HG03521 (cell line): ENCODE results near the gene AQP5.
"Not testable (repeated sequence)": the region's sequence is repeated elsewhere in the genome, so short reads cannot be mapped to it uniquely, and the experiment has no call there.

ENCODE experiments used
- ATAC-seq: cut with Tn5 transposase; IDR thresholded peaks from one replicate; pipeline ENCODE4 v1.9.1; 2021; ENCODE audit warnings: mild to moderate bottlenecking, moderate library complexity; ENCODE audit not compliant: unreplicated experiment

The AQP5 gene

DNA sequence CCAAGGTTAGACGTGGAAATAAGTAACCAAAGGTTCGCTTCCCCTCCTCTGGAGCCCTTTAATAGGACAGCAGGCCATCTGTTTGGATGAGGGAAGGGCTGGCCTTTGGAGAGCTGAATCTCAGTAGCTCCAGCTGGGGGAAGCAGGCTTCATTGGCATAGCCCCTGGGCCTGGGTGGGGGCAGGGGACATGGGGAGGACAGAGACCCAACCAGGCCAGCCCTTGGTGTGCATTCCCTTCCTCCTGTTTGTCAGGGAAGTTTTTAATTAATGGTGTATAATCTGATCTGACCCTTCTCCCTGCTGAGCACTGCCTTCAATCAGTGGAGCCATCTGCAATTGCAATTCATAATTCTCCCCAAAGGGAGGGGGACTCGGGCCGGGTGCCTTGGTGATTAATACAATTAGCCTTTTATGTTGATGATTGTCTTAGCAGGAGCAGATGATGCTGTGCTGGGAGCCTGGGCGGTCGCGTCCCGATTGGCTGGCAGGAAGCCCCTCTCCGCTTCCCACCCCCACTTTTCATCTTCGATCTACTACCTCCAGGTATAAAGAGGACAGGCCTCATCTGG lies 17.4 kb downstream of the AQP5 start:
- no peak for ATAC-seq

DNA sequence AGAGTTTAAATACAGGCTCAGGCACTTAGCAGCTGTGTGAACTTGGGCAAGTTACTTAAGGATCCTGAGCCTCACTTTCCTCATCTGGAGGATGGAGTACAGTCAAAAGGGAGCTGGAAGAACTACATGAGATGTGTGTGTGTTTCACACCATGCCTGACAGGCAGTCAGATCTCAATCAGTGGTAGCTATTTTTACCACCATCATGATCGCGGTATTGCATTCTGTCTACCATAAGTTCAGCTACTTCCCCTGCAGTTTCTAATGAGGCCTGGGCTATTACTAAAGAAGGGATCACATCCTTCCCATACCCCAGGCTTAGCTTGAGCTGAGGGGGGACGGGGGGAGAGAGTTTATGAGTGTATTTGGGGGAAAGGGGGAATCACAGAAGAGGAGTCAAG lies 18.1 kb downstream of the AQP5 start:
- ATAC-seq, result no peak

DNA sequence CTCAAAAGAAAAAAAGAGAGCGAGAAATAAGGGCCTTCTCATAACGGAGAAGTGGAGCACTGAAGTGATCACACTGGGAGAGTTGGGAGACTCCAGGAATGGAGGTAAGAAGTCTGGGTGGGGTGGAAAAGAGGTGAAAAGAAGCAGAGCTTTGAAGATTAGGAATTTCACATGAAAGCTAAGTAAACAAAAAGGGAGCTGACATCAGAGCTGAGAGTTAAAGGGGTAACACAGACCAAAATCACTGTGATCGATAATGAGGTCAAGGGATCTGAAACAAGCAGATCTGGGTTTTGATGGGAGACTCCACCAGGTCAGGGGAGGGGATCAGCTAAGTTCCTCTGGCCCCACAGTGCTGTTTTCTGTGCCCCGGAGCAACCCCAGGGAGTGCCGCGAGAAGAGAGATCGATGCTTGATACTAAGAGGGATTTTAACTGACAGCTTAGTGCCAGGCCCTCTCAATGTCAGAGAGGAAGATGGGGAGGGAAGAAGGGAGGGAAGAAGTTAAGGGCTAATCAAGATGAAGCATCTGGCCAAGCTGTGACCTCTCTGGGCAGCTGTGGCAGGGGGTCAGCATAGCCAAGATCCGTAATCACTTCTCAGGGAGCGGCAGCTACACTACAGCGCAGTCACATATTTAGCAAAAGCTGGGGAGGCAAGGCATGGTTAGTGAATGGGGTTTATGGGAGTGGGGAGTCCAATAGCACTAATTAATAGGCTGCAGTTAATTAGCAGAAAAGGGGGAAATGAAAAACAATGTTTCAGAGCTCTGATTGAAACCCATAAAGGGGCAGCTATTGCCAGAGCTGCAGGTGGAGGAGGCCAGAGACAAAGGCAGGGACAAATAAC lies 19.1 kb downstream of the AQP5 start:
- ATAC-seq, result no peak

DNA sequence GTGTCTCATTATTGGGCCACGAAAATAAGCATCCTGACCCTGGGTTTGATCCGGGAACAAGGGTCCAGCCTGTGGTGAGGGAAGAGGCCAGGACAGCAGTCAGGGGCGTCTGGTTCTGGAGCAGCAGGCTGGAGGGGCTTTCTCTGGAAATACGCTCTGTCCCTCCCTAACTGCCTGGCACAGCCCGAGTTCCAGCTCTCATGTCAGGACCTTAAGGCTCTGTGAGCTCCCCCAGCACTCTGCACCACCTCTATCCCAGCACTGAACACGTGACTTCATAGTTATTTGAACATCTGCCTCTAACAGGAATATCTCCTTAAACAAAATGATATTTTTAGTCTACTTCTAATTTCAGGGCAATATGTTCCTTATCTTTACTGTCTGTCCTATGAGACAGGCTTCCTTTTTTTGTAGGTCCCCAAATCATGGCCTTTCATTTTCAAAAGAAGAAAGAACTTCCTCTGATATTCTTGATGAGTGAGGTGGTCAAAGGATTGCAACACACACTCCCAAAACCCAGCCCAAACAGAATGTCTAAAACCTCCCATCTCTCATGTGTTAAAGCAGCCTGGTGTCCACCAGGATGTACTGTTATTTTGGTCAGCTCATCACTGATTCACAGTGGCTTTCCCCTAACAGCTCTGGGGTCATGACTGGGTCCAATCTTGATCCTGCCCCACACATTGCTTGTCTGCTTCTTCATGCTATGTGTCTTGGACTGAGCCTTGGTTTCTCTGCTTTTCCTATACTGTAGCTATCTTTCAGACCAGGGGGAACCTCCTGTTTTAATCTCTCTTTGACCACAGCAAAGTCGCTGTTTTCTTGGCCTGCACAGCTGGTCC lies 20.8 kb downstream of the AQP5 start:
- ATAC-seq, result no peak

DNA sequence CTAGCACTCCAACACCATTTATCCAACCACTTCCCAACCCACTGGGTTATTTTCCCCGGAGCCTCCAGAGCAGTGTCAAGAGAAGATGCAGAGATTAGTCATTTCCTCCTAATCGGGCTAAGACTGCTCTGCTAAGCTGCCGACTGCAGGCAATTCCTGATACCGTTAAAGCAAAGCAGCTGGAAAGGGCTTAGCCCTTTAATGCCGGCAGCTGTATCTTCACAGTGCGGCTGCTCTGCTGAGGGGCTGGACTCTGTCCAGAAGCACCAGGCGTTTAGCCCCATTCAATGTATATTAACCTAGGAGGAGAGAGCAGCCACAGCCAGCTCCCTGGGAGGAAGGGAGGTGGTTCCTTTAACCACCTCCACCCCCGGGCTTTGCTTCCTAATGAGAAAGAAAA lies 22.2 kb downstream of the AQP5 start:
- ATAC-seq, result no peak

DNA sequence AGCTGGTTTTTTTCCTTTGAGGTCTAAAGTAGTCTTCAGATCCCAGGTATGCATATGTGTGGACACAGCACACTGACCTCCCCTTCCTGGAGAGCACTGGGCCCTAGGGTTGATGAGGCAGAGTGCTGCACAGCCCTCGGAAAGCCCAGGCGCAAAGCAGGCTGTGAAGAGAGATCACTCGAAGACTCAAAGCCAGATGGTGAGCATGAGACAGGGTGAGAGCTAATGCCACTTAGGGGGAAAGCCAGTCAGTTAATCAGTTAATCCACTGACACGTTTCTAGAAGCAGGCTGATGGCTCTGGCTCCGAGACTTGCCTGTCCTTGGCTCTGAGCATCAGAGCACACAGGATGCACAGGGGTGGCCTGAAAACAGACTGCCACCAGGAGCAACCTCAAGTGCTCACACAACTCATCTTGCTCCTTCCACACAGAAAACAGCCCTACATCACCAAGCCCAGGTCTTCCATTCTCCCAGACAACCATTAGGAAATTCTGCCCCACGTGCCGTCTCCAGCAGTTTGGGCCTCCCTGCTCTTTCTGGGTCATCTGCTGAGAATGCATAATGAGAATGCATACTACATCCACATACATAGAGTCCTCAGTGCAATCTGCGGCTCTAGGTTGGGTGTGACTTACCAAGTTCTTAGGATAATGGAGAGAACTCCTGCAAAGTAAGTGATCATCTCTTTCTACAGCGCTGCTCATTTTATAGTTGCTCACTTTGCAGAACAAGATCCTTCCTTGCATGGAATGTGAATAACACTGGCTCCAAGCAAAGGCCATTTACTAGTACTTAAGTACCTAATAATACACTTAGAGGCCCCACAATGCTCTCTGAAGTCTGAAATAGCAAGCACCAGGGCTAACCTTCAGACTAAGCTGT lies 23.0 kb downstream of the AQP5 start:
- ATAC-seq, result no peak

DNA sequence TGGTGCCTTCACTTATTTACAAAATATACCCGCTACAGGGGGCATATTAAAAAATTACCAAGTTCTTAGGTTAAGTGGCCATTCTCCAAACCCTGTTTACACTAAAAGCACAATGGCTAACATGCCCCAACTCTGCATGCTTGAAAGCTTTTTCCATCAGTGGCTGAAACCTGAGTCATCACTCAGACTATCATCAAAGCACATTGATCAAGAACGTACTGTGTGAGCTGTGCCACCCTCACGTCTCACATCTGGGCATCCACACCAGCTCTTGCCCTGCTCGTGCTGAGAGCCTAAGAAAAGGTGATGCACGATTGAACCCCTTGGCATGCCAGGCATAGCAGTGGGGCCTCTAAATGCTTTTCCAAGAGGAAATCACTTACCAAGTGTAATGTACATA lies 24.3 kb downstream of the AQP5 start:
- no peak for ATAC-seq

DNA sequence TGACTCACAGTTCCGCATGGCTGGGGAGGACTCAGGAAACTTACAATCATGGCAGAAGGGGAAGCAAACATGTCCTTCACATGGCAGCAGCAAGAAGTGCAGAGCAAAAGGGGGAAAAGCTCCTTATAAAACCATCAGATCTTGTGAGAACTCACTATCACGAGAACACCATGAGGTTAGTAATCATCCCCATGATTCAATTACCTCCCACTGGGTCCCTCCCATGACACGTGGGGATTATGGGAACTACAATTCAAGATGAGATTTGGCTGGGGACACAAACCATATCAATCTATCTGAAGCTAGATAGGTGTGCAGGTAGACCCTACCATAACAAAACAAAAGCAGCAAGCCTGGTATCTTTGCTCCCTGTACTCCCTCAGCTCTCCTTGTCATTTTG lies 24.8 kb downstream of the AQP5 start:
- not testable (repeated sequence) for ATAC-seq

DNA sequence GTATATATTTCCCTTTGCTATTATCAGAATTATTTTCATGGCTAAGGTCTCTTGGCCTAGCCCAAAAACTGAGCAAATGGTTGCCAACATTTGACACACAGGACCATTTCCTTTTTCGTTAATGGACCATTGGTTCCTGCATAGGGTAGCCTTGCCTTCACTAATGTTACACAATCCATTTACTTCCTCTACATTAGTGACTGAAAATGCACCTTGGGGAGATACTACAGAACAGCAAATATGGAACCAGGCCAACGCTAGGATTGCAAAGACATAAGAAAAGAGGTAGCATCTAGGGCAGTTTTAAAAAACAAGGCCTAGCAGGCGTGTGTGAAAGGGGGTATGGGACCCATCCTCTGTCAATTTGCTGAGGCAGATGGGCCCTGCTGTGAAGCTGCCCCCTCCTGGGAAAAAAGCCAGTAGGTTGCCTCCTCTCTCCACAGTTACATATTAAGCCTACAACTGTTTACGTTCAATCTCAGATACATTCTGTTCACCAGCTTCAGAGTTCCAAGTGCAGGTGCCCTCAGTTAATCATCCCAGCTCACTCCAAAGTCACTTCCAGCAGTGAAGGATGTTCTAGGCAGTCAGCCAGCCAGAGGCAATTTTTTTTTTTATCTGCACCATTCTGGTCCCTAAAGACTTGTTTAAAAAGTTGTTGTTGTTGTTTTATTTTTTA lies 26.1 kb downstream of the AQP5 start:
- ATAC-seq, result no peak

DNA sequence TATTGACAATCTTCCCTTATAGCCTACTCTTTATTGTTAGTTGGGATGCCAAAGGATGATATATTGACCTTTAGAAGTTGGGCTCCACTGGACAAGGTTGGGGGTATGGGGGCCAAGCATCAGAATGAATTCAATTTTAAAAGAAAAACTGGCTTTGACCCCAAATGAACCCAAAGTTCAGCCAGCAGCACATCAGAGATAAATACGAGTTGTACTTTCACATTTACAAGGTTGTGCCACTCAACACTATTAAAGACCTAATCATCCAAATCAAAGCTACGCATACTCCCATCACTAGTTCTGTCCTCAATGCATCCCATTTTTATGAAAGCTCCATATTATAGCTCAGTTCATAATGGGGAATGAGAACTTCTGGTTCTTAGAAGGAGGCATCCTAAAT lies 27.7 kb downstream of the AQP5 start:
- ATAC-seq, result not testable (repeated sequence)

DNA sequence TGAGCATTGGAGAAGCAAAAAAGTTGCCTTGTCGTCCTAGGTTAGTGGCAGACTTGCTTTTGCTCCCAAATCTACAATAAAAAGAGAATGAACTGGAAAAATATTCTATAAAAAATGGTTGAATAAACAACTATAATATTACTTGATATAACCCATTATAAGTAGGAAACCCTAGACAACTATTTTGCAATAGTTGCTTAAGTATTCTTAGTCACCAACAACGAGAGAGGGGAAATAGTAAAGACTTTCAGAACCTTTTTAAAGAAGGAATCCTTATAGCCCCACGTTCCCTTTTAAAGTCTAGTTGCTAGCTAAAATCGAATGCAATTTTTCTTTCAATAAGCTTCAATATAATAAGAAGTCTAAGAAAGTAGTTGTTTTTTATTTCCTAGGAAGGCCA lies 28.6 kb downstream of the AQP5 start:
- ATAC-seq, result no peak

DNA sequence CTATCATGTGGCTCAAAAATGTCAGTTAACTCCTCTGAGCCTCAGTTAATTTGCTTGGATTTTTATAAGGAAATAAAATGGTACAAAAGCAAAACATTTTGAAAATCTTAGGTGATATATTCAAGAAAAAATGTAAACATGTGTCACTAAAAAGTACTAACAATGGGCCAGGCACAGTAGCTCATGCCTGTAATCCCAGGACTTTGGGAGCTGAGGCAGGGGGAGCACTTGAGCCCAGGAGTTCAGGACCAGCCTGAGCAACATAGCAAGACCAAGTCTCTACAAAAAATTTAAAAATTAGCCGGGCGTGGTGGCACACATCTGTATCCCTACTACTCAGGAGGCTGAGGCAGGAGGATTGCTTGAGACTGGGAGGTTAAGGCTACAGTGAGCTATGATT lies 36.8 kb downstream of the AQP5 start:
- ATAC-seq, result no peak

DNA sequence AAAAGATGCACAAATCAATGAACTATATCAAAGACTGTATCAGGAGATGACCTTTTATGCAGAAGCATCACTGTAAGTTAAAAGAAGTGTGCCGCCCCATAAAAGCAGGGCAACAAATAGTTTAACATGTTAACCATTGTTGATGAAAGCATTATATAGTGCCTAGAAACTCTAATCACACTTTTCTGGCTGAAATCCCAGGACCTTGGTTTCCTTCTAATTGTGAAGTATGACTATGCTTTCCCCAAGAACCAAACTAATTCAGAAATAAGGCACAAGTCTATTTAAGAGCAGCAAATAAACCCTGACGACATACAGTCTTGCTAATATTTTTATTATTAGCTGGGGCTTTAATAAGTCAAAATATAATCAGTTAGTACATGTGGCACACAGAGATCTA lies 41.9 kb downstream of the AQP5 start:
- ATAC-seq, result no peak

DNA sequence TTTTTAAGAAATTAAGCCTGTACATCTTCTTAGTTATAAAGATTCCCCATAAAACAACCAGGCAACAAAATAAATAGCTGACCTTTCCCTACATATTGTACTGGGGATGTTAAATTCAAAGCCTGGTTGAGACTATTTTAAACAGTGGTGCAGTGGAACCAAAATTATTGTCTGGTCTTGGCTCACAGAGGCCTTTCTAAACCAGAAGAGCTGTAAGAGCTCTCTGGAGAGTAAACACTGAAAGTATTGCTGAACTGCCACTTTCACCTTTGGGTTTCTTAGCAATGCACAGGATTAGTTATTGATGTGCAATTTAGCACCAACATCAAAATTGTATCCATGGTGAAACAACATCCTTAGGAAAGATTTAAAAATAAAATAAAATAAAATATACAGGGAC lies 43.0 kb downstream of the AQP5 start:
- ATAC-seq, result no peak

DNA sequence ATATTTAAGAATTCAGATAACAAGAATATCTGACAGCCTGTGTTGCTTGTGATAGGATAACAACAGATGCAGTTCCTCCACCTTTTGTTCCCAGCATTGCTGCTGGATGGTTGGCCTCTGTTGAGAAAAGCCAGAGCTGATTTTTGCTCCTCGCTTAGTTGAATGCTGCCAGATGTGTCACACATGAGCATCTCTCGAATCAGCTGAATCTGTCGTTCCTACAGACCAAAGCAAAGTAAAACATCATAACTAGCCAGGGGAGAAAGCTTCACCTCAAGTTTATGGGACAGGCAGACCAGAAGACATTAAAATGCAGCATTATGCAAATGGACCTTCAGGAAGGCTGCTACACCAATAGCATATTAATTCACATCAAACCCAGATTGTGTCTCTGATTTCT lies 43.5 kb downstream of the AQP5 start:
- no peak for ATAC-seq

DNA sequence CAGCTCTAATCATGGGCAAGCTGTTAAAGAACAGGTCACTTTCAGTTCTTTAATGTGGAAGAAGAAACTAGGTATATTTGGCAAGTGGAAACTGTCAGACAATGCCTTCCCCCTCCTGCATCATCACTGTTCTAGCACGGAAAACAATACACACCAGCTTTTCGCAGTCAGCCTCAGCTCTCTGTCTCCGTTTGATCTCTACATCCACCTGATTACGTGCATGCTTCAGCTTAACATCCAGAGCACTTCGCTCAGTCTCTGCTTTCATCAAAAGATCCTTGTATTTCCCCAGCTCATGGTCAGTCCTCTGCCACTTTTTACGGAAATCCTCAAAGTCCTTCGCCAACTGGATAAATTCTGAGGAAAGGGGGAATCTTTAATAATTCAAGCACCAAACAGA lies 44.6 kb downstream of the AQP5 start:
- no peak for ATAC-seq

DNA sequence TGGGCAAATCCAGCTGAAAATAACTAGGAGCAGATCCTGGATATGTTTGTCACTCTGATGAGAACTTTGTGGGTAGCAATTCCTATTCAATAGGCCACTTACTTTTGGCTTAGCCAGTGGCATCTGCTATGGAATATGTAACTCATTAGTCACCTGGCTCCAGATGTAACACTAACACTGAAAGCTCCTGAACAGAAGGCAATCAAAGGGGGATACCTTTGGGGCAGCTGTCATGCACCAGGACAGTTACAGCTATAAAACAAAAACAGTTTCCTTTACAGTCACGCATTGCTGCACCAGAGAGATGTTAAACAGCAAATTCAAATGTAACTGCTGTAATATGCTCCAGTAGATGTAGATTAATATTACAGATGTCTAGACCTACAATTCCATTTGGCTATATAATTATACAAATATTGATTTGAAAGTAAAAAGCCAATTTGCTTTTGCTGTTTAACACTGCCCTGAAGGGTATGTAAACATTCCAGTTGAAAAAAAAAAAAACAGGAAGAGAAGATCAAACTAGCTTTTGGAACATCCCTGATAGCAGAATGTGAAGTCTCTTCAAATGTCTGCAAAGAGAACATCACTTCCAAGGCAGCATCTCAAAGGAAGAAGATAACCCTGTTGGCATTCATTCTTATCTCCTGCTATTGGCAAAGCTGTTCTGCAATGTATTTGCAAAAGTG lies 45.2 kb downstream of the AQP5 start:
- ATAC-seq, result no peak

DNA sequence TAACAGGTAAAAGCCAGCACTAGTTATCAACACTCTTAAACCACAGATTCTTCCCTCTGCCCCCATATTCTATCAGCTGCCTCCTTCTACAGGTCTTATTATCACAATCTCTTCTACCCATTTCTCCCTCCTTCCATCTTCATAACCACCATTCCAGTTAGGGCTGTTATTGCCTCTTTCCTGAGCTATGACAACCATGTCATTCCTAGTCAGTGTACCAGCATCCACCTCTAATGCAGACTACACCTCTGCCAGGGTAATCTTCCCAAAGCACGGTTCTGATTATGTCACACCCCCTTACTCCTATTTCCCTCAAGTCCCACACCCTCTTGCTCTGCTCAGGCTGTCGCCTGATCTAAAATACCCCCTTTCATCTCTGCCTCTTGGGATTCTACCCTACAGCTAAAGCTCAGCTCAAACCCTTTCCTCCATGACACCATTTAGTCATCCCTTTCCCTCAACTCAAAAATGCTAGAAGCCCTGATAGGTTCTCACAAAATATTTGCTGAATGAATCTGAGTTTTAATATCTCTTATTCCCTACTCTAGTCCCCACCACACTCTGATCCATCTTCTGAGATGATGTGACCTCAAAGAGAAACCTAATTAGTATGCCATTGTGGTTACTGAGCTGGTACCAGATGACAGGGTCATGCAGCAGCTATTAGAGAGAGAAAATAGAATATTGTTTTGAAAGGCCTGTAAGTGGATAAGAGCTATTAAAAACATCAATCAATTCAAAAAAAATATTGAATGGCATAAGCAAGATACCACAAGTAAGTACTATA lies 51.9 kb downstream of the AQP5 start:
- ATAC-seq, result no peak

DNA sequence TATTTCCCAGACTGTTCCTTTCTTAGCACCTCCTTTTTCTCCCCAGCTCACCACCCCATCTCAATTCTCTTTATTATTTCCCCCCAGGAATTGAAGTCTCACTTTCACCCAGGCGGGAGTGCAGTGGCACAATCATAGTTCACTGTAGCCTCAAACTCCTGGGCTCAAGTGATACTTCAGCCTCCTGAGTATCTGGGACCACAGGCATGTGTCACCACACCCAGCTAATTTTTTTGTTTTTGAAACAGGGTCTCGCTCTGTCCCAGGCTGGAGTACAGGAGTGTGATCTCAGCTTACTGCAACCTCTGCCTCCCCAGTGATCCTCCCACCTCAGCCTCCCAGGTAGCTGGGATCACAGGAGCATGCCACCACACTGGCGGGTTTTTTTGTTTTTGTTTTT lies 52.7 kb downstream of the AQP5 start:
- ATAC-seq, result no peak
